Thyroid gland (tissue), 4 donors: ENCODE results near the gene SMIM22. TPM values are rescaled to one million over a fixed set of nuclear protein-coding genes. Genes with fewer than 3 reads are reported as not detected.
"Not testable (repeated sequence)": the region's sequence is repeated elsewhere in the genome, so short reads cannot be mapped to it uniquely, and the experiment has no call there.

Experiments
- DNase-seq, 2 donors: peaks; one replicate each; pipeline ENCODE4 v3.0.0-alpha.2; 2019
- H3K27ac ChIP-seq, 3 donors: fragments of 200-600 bp; sonication (generic); 1 replicate in 2 of 3; 2 replicates in 1 of 3; pipeline ENCODE4 v1.5.1; 2016 to 2019; ENCODE audit warnings: mild to moderate bottlenecking in 1 of 3, moderate library complexity in 1 of 3
- H3K27me3 ChIP-seq: fragments of 200-600 bp; sonication (generic); one replicate; pipeline ENCODE4 v1.5.1; 2019
- H3K36me3 ChIP-seq, 2 donors: fragments of 200-600 bp; sonication (generic); one replicate each; pipeline ENCODE4 v1.5.1; 2016 to 2019
- H3K4me1 ChIP-seq, 2 donors: fragments of 200-600 bp; sonication (generic); one replicate each; pipeline ENCODE4 v1.5.1; 2017 to 2019
- H3K4me3 ChIP-seq, 3 donors: fragments of 200-600 bp; sonication (generic); replicated peaks in 1 of 3; 1 replicate in 2 of 3; 2 replicates in 1 of 3; pipeline ENCODE4 v1.5.1; 2016; ENCODE audit warnings: mild to moderate bottlenecking in 1 of 3
- H3K9me3 ChIP-seq: fragments of 200-600 bp; sonication (generic); one replicate; pipeline ENCODE4 v1.5.1; 2017
- POLR2A ChIP-seq, 2 donors: fragments of 450-650 bp; IDR thresholded peaks; one replicate each; pipeline ENCODE4 v1.6.1; 2017; ENCODE audit warnings: antibody characterized with exemption in 2 of 2, mild to moderate bottlenecking in 2 of 2, moderate library complexity in 1 of 2
- WGBS, 2 donors: methylation state at CpG; one replicate each; pipeline ENCODE4 v1.1.5; 2017; 5-methylcytosine and 5-hydroxymethylcytosine counted together
- intact Hi-C: fragments of 100-400 bp; cut with DNase I; formaldehyde crosslinking; loops from one replicate; pipeline ENCODE4 v1.15.1; 2023
- total RNA-seq, 4 donors: library from RNA; depleted of rRNA; stranded (reverse); fragments of >200 nt; gene quantifications; one replicate each; pipeline ENCODE4 v1.2.3, GENCODE V29; 2016
- TF ChIP-seq, protein P1 (sequence below), 6 experiments: fragments of 200-600 bp in 3 of 6; fragments of 450-650 bp in 3 of 6; sonication (generic) in 3 of 6; IDR thresholded peaks; one replicate each; pipeline ENCODE4 v1.5.1; 2016 to 2019; ENCODE audit warnings: antibody characterized with exemption in 6 of 6, mild to moderate bottlenecking in 2 of 6, inconsistent platforms in 1 of 6, moderate library complexity in 1 of 6

Gene SMIM22
- total RNA-seq, 4 donors from 2014 or later = not detected

GRCh38 chr16:4783951-4784336 lies 11.2 kb upstream of the SMIM22 start:
- Histone ChIP-seq H3K4me1 (no peaks in the 10 kb centered on the region), H3K36me3 (no peaks in the 10 kb centered on the region), H3K27ac (no peak overlapping the region), H3K9me3 (no peaks in the 10 kb centered on the region), H3K4me3 (no peak overlapping the region), H3K27me3 (no peaks in the 10 kb centered on the region)
- TF ChIP-seq, protein P1, sequence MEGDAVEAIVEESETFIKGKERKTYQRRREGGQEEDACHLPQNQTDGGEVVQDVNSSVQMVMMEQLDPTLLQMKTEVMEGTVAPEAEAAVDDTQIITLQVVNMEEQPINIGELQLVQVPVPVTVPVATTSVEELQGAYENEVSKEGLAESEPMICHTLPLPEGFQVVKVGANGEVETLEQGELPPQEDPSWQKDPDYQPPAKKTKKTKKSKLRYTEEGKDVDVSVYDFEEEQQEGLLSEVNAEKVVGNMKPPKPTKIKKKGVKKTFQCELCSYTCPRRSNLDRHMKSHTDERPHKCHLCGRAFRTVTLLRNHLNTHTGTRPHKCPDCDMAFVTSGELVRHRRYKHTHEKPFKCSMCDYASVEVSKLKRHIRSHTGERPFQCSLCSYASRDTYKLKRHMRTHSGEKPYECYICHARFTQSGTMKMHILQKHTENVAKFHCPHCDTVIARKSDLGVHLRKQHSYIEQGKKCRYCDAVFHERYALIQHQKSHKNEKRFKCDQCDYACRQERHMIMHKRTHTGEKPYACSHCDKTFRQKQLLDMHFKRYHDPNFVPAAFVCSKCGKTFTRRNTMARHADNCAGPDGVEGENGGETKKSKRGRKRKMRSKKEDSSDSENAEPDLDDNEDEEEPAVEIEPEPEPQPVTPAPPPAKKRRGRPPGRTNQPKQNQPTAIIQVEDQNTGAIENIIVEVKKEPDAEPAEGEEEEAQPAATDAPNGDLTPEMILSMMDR (IDR thresholded peaks at IDR 0.05) = no peak
- TF ChIP-seq POLR2A (IDR thresholded peaks at IDR 0.05) = no peak
- intact Hi-C loops = no loop called here
- WGBS, 2 donors = 65 to 69% methylated on average over 12 to 16 of the region's 16 CpGs
- no peak for DNase-seq

DNA sequence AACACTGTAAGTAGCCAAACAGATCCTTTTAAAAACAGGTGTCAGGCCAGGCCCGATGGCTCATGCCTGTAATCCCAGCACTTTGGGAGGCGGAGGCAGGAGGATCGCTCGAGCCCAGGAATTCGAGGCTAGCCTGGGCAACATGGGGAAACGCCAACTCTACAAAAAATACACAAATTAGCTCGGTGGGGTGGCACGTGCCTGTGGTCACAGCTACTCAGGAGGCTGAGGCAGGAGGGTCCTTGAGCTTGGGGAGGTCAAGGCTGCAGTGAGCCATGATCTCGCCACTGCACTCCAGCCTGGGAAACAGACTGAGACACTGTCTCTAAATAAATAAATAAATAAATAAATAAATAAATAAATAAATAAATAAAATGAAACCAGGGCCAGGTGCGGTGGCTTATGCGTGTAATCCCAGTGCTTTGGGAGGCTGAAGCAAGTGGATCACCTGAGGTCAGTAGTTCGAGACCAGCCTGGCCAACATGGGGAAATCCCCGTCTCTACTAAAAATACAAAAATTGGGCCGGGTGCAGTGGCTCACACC lies 10.7 kb upstream of the SMIM22 start:
- WGBS, 2 donors = 82% methylated on average over 14 of the region's 14 CpGs
- H3K4me3 ChIP-seq, intact Hi-C loops, H3K36me3 ChIP-seq, H3K9me3 ChIP-seq, H3K27me3 ChIP-seq, H3K4me1 ChIP-seq, DNase-seq, H3K27ac ChIP-seq: not testable (repeated sequence)

- WGBS, 2 donors = 92 to 93% methylated on average over 23 of the region's 23 CpGs
- Histone ChIP-seq H3K36me3 (no peaks in the 10 kb centered on the region), H3K27me3 (no peaks in the 10 kb centered on the region), H3K4me3 (no peak overlapping the region), H3K27ac (no peak overlapping the region), H3K9me3 (no peaks in the 10 kb centered on the region), H3K4me1 (no peaks in the 10 kb centered on the region)
- intact Hi-C loops = no loop called here
- DNase-seq = no peak
- TF ChIP-seq, protein P1 (IDR thresholded peaks at IDR 0.05) = no peak
These were observed 9.3 kb upstream of the SMIM22 start for GRCh38 chr16:4785758-4786433.

DNA sequence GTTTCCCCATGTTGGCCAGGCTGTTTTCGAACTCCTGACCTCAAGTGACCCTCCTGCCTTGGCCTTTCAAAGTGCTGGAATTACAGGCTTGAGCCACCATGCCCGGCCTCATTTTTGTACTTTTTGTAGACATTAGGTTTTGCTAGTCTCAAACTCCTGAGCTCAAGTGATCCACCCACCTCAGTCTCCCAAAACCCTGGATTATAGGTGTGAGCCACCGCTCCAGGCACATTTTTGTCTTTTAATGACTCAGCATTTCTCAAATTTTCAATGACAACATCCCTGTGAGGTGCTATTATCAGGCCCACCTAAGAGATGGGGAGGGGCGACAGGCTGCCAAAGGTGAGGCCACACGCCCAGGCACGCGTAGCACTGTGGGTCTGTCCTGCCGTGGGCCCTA lies 8.1 kb upstream of the SMIM22 start:
- no peaks in the 10 kb centered on the region for H3K4me1 ChIP-seq
- H3K27me3 ChIP-seq = no peaks in the 10 kb centered on the region
- WGBS, 2 donors = 90 to 98% methylated on average over 8 of the region's 8 CpGs
- H3K4me3 ChIP-seq = no peak overlapping the region
- H3K9me3 ChIP-seq = no peaks in the 10 kb centered on the region
- no peak for DNase-seq
- no peak overlapping the region for H3K27ac ChIP-seq
- no peak for TF ChIP-seq POLR2A (IDR thresholded peaks at IDR 0.05)
- TF ChIP-seq, protein P1 (IDR thresholded peaks at IDR 0.05) = no peak
- H3K36me3 ChIP-seq = no peaks in the 10 kb centered on the region
- intact Hi-C loops = no loop called here

GRCh38 chr16:4787627-4788482 lies 7.3 kb upstream of the SMIM22 start, which contains the start of gene SEPTIN12:
SEPTIN12 (minus strand) TSS chr16:4788345; CDS start chr16:4787645, 700 bp downstream.
- intact Hi-C loops = no loop called here
- 74% methylated on average over 12 to 13 of the region's 14 CpGs for WGBS, 2 donors
- TF ChIP-seq, protein P1 (IDR thresholded peaks at IDR 0.05) = no peak
- no peak for TF ChIP-seq POLR2A (IDR thresholded peaks at IDR 0.05)

More at GRCh38 chr16:4787627-4788482, 7.3 kb upstream of the SMIM22 start, which contains the start of gene SEPTIN12:
- H3K9me3 ChIP-seq = no peaks in the 10 kb centered on the region
- DNase-seq = no peak
- H3K27me3 ChIP-seq = no peaks in the 10 kb centered on the region
- no peaks in the 10 kb centered on the region for H3K4me1 ChIP-seq
- no peak within 1 kb of the TSS for H3K4me3 ChIP-seq
- H3K36me3 ChIP-seq = no peaks in the 10 kb centered on the region
- no peak within 1 kb of the TSS for H3K27ac ChIP-seq
